GM20431 (cell line): ENCODE data around the gene PTPRJ.

Experiments used
- in situ Hi-C: fragments of 300-500 bp; cut with MseI, MboI; formaldehyde crosslinking; loops from one replicate; pipeline ENCODE4 v1.15.0; 2020; ENCODE audit warnings: low sequenced_read_pairs; ENCODE audit not compliant: unreplicated experiment

The PTPRJ gene

DNA sequence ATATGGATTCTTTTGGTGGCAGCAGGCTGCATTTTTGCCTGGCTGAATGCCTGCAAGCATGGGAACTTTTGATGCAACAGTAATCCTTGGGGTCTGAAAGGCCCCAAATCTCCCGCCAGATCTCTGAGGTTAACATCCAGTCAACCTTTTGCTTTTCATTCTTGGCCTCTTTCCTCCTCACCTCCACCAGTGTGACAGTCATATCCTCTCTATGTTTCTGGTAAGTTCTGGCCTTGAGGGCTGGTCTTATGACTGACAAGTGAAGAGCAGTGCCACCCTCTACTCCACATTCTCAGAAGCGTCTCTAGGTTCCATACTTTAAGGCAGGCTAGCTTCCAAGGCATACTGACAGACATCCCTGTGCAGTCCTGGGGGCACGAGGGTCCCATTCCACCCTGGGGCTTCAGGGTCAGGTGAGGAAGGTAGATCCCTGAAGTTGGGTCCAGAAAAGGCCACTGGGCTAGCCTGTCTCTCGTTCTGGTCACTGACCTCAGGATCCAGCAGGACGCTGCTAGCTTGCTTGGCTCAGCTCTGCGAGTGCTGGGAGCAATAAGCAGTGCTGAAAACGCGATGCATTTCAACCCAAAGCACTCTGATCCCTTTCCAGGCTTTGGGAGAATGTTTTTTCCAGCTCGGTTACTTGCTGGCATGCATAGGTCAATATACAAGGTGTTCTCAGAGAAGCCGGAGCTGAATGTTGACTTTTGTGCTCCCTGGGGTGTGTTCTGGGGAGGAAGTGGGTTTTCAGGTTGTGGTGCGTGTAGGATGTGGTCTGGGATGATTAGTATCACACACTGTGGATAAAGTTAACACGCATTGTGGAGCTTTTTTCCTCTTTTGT lies 75.2 kb downstream of the PTPRJ start:
- in situ Hi-C loops, result no loop called here

DNA sequence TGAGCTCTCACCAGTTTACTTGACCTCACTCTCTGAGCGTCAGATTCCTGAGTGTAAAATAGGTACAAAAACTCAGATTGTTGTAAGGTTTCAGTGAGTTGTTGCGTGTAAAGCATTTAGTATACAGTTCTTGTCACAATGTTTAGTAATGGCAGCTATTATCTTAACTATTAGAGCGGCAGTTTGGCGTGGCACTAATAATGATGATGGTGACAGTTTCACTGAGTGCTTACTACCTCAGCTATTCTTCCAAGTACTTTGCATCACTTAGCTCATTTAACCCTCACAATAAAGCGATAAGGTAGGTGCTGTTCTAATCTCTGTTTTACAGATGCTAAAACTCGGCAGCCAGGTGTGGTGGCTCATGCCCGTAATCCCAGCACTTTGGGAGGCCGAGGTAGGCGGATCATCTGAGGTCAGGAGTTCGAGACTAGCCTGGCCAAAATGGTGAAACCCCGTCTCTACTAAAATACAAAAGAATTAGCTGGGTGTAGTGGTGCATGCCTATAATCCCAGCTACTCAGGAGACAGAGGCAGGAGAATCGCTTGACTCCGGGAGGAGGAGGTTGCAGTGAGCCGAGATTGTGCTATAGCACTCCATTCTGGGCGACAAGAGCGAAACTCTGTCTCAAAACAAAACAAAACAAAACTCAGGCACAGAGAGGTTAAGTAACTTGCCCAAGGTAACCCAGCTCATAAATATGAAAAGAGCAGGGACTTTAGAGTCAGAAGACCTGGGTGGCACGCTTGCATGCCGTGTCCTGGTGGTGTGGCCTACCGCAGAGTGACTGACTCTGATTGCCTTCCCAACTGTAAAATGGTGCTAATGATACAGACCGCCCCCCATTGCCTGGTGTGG lies 76.2 kb downstream of the PTPRJ start:
- in situ Hi-C loops, result no loop called here

DNA sequence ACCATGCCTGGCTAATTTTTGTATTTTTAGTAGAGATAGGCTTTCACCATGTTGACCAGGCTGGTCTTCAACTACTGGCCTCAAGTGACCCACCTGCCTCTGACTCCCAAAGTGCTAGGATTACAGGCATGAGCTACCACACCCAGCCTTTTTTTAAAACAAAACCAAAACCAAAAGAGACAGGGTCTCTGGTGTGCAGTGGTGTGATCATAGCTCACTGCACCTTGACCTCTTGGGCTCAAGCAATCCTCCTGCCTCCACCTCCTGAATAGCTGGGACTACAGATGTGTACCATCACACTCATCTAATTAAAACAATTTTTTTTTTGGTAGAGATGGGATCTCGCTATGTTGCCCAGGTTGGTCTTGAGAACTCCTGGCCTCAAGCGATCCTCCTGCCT lies 77.7 kb downstream of the PTPRJ start:
- in situ Hi-C loops, result no loop called here

DNA sequence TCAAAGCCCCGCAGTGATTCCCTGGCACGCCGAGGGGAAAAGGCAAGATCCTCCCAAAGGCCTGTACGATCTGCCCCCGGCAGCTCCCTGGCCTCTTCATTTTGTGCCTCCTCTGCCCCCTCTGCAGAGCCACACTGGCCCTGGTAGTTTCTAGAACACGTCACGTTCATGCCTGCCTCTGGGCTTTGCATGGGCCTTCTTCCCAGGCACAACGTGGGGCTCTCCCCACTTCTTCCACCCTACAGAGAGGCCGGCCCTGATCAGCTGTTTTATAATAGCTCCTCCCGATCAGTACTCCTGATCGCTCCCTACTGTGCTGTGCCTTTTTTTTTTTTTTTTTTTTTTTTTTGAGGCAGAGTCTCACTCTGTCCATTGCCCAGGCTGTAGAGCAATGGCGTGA lies 78.4 kb downstream of the PTPRJ start:
- in situ Hi-C loops, result no loop called here

DNA sequence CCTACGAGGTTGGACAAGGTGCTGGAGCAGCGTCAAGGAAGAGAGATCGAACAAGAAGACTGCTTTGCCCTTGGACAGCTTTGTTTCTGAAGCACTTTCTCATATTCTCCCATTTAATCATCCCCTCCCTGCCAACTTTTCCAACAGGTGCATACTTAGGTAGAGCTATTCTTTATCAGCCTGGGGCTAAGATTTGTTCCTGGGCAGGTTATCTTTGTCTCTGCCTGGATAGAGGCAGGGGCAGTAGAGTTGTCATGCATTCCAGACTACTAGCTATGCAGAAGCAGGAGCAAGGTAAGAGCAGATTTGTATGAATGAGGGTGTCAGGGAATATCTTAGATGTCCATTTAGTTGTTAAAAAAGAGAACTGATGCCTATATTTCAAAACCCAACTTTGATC lies 82.3 kb downstream of the PTPRJ start:
- in situ Hi-C loops, result no loop called here

DNA sequence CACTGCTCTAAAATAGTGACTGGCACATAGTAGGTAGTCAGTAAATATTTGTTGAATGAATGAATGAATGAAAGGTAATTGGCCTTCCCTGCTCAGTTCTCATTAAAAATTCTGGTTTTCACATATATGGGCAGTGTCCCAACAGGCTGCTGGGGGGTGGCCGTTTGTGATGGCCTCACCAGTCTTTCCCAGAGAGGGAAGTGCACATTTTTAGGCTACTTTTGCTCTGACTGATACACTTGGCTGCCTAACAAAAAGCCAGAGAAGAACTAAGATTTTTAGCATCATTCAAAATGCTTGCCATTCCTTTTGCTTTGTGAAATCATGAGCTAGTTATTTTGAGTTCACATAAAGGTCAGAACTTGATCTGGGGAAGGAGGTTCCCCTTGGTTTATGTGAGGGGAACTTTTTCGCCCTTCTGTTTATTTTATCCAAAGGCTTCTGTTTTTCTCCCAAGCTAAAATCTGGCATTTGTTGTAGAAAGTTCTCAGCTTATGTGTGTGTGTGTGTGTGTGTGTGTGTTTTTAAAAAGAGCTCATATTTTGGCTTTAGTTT lies 83.1 kb downstream of the PTPRJ start:
- in situ Hi-C loops, result no loop called here

DNA sequence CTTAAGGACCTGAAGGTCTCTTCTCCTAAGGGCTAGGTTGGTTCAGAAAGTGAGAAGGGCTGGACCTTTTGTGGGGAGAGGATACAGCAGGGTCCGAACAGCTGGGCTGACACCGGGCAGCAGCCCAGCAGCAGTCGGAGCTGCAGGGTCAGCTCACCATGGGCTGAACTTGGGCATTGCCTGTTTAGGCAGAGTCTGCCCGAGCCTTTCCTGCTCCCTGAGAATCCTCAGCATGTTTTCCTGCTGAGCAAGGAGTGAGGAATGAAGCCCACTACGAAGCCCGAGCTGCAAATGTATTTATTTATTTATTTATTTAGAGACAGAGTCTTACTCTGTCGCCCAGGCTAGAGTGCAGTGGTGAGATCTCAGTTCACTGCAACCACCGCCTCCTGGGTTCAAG lies 83.9 kb downstream of the PTPRJ start:
- in situ Hi-C loops, result no loop called here

DNA sequence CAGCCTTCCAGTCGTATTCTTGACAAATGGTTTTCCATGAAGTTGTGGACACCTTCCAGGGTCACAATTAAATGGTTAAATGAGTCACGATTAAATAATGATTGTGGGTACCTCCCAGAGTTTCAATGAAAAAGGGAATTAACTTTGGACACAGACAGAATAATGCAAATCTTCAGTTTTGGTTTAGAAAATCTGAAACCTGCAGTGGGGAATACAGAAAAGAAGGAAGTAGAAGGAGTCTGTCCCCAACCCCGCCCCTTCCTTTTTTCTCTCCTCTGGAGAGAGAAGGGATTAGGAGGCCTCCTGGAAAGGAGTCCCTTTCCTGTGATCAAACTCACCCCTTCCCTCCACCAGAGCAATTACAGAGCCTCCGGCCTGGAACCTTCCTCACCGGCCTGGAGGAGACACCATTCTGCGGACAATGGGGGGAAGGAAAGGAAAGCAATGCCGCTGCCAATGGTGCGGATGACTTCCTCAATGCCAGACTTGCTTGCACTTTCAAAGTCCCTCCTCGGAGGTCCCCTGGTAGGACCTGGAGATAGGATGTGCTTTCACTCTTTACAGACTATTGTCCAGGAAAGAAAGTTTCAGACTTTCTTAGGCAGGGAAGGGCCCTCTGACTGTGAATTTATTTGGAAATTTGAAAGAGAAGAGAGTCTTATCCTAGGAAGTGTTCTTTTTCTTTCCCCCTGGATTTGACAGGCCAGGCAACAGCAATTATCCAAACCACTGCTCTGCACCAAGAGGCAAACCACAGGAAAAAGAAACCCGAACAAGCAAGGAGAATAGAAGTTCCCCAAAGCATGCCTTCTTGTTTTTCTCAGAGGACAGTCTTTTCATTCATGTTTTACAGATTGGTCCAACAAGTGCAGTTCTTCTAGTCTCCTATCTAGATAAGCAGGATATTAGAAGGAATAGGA lies 86.8 kb downstream of the PTPRJ start:
- in situ Hi-C loops, result no loop called here

DNA sequence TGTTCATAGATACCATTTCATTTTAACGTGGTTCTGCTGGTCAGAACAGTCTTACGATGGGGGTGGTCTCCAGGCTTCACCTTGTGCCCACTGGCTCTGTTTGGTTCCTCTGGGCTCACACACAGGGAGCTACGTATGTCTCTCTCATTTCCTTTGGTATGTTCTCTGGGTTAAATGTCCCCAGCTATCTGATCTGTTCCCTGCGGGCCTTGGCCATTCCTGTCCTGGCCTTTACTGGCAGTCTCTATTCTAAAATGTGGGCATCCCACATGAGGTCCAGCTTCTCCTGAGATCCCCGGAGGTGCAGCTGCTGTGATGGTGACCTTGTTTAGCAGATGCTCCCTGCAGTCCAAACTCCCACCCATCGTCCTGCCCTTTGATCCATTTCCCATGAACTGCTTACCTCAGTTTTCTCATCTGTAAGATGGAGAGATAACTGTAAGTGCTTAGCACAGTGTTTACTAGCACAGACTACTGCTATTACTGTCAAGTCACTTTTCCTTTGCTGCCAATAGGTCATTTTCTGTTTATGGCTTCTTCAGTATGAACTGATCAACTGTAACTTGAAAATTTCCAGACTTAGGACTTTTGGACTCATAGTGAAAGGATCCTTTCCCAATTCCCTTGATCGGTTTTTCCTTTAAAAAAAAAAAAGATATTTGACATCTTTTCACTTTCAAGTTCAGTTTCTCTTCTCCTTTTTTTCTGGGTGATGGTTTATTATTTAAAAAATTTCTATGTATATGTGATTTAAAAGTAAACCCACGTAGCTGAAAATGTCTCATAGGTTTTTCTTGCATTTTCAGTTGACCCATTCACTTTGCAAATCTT lies 92.9 kb downstream of the PTPRJ start:
- in situ Hi-C loops, result no loop called here

DNA sequence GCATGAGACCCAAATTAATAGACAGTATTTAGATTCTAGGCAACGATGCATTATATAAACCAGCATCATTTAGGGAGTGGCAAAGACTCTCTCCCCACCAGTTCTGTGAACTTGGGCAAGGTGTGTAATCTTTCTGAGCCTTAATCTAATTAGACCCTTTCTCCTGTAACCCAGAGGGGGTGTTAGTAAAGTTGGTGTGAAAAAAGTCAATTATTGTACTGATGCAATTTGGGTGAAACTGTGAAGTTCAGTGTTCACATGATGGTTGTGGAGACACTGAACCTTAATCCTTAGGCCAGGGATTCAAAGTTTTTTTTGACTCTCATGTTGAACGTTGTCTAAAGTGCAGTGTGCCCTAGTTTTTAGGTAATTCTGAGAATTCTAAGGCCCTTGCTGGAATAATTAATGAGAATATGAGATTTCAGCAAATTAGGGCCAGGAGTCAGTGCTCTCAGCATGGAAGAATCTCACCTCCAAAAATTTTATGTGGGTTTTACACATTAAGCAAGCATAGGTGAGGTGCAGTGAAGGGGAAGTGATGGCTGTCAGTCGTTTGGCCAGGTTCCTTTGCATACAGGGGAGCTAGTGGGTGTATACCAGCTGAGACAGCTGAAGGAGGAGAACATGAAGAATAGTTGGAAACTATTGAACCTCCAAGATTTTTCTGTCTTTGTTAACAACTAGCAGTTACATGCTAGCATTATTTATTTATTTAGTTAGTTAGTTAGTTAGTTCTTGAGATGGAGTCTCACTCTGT lies 94.2 kb downstream of the PTPRJ start:
- in situ Hi-C loops, result no loop called here

DNA sequence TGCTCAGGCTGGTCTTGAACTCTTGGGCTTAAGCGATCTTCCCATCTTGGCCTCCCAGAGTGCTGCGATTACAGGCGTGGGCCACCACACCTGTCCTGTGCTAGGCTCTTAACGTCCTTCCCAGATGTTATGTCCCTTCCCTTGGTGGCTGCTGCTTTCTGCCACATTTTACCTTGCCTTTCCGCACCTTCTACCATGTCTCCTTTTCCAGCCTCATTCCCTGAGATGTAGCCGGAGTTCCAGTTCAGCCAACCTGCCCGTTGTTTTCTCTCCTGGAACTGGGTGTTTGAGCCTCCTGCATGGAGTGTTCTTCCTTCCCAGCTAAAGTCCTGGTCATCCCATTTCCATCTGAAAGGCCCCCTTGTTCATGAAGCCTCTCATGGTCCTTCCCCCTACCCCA lies 95.3 kb downstream of the PTPRJ start:
- in situ Hi-C loops, result no loop called here

DNA sequence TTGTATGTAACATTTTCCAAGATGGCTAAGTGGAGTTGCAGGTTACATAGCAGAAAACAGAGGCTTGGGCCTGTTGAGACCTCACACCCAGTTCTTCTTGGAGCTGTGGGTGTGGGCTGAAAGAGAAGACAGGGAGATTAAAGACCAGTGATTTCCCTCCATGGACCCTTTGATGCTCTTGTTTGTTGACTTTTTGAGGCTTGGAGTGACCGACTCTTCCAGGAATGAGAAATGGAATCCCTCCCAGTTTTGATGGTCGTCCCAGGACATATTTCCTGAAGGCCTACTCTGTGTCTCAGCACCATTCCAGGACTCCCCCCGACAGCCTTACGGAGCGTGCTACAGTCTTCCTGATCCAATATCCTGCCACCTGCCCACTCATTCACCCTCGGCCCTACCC lies 96.9 kb downstream of the PTPRJ start:
- in situ Hi-C loops, result no loop called here

DNA sequence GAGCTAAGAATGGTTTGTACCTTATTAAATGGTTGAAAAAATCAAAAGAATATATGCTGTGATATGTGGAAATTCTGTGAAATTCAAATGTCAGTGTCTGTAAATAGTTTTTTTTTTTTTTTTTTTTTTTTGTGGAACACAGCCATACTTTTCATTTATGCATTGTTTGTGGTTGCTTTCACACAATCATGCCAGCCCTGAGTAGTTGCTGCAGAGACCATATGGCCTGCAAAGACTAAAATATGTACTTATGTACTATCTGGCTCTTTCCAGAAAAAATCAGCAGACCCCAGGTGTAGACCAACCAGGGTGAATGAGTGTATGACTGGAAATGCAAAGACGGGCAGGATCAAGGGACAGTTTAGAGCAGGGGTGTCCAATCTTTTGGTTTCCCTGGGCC lies 98.3 kb downstream of the PTPRJ start:
- in situ Hi-C loops, result no loop called here

DNA sequence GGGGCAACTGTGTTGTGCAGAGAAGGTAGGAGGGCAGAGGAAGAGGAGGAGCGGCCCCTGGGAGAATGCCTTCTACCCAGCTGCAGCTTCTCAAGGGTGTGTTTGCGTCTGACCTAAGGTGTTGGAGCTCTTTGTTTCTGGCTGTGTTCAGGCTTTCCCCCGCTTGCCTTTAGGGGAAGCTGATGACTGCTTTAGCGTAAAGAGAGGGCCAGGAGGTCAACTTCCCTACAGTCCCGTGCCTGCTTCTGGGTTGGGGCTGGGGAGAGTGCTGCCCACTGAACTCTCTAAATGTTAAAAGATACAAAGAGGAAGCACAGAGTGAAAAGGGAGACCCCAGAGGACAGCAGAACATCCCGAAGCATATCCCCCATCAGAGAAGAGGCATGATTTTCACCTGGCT lies 99.2 kb downstream of the PTPRJ start:
- in situ Hi-C loops, result no loop called here

DNA sequence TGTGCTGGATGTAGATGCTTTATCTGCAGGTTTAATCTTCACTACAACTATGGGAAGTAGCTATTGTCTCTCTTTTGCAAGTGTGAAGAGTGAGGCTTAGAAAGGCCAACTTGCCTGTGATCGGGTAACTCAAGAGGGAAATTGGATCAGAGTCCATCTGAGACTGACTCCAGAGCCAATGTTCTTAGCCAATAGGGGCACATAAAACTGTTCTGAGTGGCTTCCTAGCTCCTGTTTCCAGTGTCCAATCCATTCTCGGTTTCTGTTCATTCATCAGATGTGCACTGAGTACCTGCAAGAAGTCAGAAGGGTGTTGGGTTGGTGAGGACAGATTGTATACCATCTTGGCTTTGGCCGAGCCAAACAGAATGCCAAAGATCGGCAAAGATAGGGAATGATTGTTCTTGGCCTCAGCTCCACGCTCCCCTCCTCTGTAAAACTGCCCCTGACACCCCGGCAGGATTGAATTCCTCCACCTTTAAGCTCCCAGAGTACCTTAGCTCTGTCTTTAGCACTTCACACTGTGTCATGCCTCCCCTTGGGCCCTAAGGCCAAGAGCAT lies 100.0 kb downstream of the PTPRJ start:
- in situ Hi-C loops, result no loop called here

DNA sequence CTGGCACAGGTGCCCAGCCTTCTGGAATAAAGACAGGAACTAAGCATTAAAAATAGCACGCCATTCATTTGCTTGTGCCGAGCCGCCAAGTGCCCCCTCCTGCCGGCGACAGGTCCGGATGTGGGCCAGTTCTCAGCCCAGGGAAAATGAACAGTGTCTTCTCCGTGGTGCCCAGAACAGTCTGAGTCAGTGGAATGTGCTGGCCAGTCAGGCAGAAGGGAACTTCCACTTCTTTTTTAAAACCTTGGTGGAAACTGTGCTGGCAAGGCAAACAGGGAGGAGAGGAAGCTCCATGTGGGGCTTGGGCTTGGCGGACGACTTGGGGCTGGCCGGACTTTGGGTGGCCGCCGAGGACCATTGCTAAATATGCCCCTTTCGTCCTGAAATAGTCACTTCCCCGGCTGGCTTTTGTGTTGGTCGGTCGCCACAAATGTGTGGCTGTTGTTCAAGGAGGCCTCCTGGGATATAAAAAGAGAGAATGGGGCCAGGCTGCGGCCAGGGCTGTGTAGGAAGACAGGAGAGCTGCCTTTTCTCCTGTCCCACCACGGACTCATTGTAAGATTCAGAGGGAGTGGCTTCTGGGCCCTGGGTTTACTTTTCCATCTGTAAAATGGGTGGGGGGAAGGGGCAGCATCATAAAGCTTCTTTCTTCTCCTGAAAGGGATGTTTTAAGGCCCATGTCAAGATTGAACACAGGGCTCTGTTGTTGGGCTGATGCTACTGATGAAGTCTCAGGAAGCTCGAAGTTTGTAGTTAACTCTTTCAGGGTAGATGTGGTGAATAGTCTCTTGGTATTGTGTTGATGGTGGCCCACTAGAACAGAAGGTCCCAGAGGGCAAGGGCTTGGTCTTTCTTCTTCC lies 101.0 kb downstream of the PTPRJ start:
- in situ Hi-C loops, result no loop called here

DNA sequence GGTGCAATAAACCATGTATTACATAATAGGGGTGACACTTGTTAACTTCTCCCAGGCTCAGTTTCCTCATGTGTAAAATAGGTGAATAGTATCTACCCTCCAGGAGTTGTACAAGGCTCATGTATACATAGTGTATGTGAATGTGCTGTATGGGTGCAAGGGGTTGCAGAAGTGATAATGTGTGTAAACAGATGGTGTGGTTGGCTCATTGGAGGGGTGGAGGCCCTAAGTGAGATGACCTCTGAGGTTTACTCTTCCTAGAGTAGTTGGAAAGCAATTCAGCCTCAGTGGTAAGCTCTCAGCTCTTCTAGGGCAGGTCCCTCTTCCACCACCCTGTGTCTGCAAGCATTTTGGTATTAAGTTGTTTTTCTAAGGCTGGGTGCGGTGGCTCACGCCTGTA lies 102.4 kb downstream of the PTPRJ start:
- in situ Hi-C loops, result no loop called here
